ENCODE measurements around the gene C12orf57. TPM values are rescaled to one million over a fixed set of nuclear protein-coding genes. Genes with fewer than 3 reads are reported as not detected.

Gene C12orf57
- total RNA-seq, 1 experiment from 2014 or later, result 112 TPM

DNA sequence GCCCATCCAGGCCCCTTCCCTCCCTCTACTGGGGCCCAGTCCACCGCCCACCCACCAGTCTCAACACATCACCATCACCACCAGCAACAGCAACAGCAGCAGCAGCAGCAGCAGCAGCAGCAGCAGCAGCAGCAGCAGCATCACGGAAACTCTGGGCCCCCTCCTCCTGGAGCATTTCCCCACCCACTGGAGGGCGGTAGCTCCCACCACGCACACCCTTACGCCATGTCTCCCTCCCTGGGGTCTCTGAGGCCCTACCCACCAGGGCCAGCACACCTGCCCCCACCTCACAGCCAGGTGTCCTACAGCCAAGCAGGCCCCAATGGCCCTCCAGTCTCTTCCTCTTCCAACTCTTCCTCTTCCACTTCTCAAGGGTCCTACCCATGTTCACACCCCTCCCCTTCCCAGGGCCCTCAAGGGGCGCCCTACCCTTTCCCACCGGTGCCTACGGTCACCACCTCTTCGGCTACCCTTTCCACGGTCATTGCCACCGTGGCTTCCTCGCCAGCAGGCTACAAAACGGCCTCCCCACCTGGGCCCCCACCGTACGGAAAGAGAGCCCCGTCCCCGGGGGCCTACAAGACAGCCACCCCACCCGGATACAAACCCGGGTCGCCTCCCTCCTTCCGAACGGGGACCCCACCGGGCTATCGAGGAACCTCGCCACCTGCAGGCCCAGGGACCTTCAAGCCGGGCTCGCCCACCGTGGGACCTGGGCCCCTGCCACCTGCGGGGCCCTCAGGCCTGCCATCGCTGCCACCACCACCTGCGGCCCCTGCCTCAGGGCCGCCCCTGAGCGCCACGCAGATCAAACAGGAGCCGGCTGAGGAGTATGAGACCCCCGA is 7.0 kb upstream of the C12orf57 start:
- DNase-seq (ENCODE audit: low spot score), result no peak

DNA sequence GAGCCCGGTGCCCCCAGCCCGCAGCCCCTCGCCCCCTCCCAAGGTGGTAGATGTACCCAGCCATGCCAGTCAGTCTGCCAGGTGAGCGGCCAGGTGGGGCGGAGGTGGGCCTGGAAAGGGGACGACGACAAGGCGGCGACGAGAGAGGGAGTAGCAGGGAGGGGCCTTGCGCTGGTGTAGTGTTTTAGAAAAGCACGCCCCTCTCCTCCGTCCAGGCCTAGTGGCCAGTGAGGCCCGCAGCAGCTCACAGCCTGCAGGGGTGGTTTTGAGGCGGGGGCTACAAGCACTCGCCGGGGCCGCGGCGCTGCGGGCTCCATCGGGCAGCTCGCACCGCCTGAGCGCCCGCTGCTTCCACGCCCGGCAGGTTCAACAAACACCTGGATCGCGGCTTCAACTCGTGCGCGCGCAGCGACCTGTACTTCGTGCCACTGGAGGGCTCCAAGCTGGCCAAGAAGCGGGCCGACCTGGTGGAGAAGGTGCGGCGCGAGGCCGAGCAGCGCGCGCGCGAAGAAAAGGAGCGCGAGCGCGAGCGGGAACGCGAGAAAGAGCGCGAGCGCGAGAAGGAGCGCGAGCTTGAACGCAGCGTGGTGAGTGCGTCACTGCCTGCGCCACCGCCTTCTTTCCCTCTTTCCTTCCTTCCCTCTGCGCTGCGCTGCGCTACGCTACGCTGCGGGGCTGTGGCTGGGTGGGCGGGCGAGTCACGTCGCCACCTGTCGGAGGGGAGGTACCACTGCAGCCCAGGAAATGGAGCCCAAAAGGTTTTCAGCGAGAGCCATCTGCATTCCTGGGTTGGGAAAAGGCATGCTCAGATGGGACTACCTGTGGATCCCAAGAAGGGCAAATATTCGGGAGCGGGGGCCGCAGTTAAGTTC is 6.1 kb upstream of the C12orf57 start:
- DNase-seq (ENCODE audit: low spot score), result peak; percentile 96

- DNase-seq (ENCODE audit: low spot score), result no peak
Measured at GRCh38 chr12:6938353-6939190, 5.2 kb upstream of the C12orf57 start.

GRCh38 chr12:6939191-6939540 is 4.7 kb upstream of the C12orf57 start:
- no peak for DNase-seq (ENCODE audit: low spot score)

DNA sequence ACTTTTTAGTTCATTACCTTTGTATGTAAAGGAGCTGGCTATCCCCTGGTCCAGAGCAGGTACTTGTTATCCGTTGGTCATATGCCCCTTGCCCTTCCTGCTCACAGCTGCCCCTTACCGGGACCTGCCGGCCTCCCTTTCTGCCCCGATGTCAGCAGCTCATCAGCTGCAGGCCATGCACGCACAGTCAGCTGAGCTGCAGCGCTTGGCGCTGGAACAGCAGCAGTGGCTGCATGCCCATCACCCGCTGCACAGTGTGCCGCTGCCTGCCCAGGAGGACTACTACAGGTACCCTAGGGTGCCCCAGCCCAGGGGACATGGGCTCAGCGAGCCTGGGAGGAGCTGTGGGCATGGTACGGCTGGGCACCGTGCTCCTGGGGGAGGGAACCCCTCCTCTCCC is 2.6 kb upstream of the C12orf57 start:
- no peak for DNase-seq (ENCODE audit: low spot score)

GRCh38 chr12:6941782-6942181 is 2.0 kb upstream of the C12orf57 start:
- DNase-seq (ENCODE audit: low spot score), result no peak

DNA sequence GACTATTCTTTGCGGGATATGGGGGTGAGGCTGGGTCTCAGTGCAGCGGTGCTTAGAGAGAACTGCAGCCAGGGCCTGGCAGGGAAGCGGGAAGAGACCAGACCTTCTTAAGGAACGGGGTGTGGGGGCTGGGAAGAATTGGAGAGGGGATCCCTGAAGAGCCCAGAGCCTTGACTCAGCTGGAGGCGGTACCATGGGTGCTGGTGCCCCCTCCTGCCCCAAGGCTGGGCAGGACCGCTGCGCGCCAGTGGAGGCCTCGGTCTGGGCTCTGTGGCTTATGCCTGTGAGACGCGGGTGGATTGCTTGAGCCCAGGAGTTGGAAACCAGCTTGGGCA is 1.5 kb upstream of the C12orf57 start:
- no peak for DNase-seq (ENCODE audit: low spot score)

- DNase-seq (ENCODE audit: low spot score), result peak; percentile 95
Measured at GRCh38 chr12:6943389-6943721, 467 bp upstream of the C12orf57 start.

DNA sequence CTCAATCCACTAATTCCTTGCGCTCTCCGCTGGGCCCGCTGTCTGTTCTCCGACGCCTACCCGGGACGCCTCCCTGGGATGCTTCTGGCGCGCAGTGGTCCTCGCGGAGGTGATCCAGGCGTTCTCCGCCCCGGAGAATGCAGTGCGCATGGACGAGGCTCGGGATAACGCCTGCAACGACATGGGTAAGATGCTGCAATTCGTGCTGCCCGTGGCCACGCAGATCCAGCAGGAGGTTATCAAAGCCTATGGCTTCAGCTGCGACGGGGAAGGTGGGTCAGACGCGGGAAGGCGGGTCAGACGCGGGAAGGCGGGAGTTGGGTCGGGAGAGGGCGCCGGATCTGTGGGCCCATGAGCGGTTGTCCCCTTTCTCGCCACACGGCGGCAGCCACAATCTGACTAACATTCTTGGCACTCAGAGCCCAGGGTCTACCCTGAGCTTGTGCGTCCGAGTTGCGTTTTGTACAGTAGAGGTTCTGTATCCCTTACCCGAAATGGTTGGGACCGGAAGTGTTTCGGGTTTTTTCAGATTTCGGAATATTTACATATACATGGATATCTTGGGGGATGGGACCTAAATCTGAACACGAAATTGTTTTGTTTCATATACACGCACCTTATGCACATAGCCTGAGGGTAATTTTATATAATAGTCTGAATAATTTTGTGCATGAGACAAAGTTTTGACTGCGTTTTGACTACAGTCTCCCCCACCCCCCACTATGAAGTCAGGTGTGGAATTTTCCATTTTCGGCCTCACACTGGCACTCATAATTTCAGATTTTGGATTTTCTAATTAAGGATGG is 762 bp downstream of the C12orf57 start:
- DNase-seq (ENCODE audit: low spot score), result peak; percentile 96

- no peak for DNase-seq (ENCODE audit: low spot score)
Measured at GRCh38 chr12:6945613-6946012, 1.8 kb downstream of the C12orf57 start.

- DNase-seq (ENCODE audit: low spot score), result peak; percentile 97
Measured at GRCh38 chr12:6946033-6946919, 2.5 kb downstream of the C12orf57 start.

- no peak for DNase-seq (ENCODE audit: low spot score)
Measured at GRCh38 chr12:6946920-6947374, 3.1 kb downstream of the C12orf57 start.

GRCh38 chr12:6947615-6948014 is 3.8 kb downstream of the C12orf57 start:
- no peak for DNase-seq (ENCODE audit: low spot score)

DNA sequence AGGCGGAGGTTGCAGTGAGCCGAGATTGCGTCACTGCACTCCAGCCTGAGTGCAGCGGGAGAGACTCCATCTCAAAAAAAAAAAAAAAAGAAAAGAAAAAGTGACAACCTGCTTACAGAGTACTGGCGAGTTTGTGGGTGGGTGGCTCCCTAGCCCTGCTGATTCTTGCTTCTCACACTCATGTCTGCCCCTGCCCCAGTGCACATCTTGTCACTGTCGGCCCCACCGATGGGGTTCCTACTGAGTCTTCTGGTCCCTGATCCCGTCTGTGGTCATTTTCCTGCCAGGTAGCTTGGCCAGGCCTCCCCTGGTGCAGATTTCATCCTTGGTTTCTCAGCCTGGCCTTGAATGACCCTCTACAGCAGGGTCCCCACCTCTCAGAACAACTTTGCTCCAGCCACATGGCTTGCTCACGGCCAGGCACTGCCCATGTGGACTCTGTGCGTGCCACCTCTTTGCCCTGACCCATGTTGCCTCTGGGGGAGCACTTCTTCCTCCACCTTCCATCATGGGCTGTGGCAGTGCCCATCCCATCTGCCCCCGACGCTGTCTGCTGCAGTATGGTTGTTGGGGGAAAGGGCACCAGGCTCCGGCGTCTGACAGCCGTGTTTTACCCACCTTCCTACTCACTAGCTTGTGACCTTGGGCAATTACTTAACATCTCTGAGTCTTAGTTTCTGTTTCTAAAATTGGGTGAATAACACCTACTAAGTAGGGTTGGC is 5.2 kb downstream of the C12orf57 start:
- DNase-seq (ENCODE audit: low spot score), result no peak

DNA sequence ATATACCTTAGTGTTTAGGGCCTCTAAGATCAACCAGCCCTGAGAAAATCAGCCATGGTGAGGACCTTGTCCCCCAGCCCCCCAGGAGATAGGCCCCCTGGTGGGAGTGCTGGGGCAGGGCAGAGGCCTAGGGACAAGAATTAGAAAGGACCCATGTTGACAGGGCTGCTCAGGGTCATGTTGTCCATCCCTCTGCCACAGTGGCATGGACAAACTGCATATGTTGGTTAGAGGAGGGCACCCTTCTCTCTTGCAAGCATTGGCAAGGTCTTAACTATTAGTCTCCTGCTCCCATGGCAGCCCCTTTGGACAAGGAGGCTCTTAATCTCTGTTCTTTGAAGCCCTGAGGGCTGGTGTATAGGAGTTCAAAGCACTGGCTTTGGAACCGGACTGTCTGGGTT is 6.6 kb downstream of the C12orf57 start:
- DNase-seq (ENCODE audit: low spot score), result no peak

- no peak for DNase-seq (ENCODE audit: low spot score)
Measured at GRCh38 chr12:6950811-6951540, 7.2 kb downstream of the C12orf57 start, which contains the start of gene PTPN6. PTPN6 (plus strand) TSS chr12:6951356; CDS start chr12:6951513, 157 bp downstream.

DNA sequence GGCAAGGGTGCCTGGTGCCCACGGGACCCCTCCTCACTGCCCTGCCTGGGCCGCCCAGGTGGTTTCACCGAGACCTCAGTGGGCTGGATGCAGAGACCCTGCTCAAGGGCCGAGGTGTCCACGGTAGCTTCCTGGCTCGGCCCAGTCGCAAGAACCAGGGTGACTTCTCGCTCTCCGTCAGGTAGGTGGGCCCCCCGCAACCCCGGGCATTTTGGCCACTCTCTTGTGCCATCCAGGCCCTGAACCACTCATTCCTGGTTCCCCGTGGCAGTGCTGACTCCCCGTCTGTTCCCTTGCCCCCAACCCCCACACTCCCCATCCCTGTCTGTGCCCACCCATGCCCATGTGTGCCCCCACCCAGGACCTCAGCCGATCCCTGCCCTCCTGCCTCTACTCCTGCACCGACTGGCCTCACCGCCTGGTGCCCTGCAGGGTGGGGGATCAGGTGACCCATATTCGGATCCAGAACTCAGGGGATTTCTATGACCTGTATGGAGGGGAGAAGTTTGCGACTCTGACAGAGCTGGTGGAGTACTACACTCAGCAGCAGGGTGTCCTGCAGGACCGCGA is 7.8 kb downstream of the C12orf57 start:
- no peak for DNase-seq (ENCODE audit: low spot score)

Measured in HT-29 (cell line).